Activated naive CD8-positive, alpha-beta T cell treated with anti-CD3 and anti-CD28 coated beads, Interleukin-2, amount 10 ng/mL, durations not matched to agents 7 days and 5 days (primary cell): Measurements from ENCODE around the gene LDB2. TPM values are rescaled to one million over a fixed set of nuclear protein-coding genes. Genes with fewer than 3 reads are reported as not detected.

Experiments
- ATAC-seq: fragments of 150-1000 bp; cut with Tn5 transposase; one replicate; pipeline ENCODE4 v1.10.0; 2021; ENCODE audit warnings: low read depth, moderate library complexity
- POLR2A ChIA-PET: fragments of 350-600 bp; sonication (Branson Sonifier 250); formaldehyde crosslinking; loops from one replicate; lab custom pipeline; 2021; ENCODE audit warnings: antibody characterized with exemption; lab: Charles Lee
- DNase-seq: peaks from one replicate; pipeline ENCODE4 v3.0.0; 2021
- H3K27ac Mint-ChIP-seq: one replicate; pipeline ENCODE4 v1.8.0; 2022; ENCODE audit warnings: mild to moderate bottlenecking, mixed read lengths
- H3K27me3 Mint-ChIP-seq: one replicate; pipeline ENCODE4 v1.8.0; 2022; ENCODE audit warnings: mild to moderate bottlenecking, moderate library complexity, mixed read lengths
- H3K36me3 Mint-ChIP-seq: one replicate; pipeline ENCODE4 v1.8.0; 2021; ENCODE audit warnings: mild to moderate bottlenecking, mixed read lengths
- H3K4me1 Mint-ChIP-seq: one replicate; pipeline ENCODE4 v1.8.0; 2021; ENCODE audit warnings: mixed read lengths
- H3K4me3 Mint-ChIP-seq: one replicate; pipeline ENCODE4 v1.8.0; 2022; ENCODE audit warnings: mild to moderate bottlenecking, moderate library complexity, mixed read lengths
- H3K9me3 Mint-ChIP-seq: one replicate; pipeline ENCODE4 v1.8.0; 2021; ENCODE audit warnings: mixed read lengths
- total RNA-seq, 2 experiments: library from RNA; stranded (reverse); gene quantifications; one replicate each; pipeline ENCODE4 v1.2.3, GENCODE V29; 2021

Gene LDB2
- total RNA-seq, 2 experiments from 2014 or later: not detected

GRCh38 chr4:16824278-16824806, 74.1 kb downstream of the LDB2 start:
- ATAC-seq (no peak), DNase-seq (no peak)
- Mint-ChIP-seq H3K27me3 (peaks cover 4% of the 10 kb centered on the region), H3K9me3 (no peaks in the 10 kb centered on the region), H3K4me1 (no peaks in the 10 kb centered on the region), H3K36me3 (no peaks in the 10 kb centered on the region), H3K27ac (no peak overlapping the region), H3K4me3 (no peak overlapping the region)
- POLR2A ChIA-PET: no interaction called here

GRCh38 chr4:16820329-16820728, 78.1 kb downstream of the LDB2 start:
- DNase-seq (no peak), ATAC-seq (no peak)
- no peak overlapping the region for H3K4me3 Mint-ChIP-seq
- H3K4me1 Mint-ChIP-seq: no peaks in the 10 kb centered on the region
- POLR2A ChIA-PET: no interaction called here
- H3K9me3 Mint-ChIP-seq: no peaks in the 10 kb centered on the region
- H3K36me3 Mint-ChIP-seq: no peaks in the 10 kb centered on the region
- peaks cover 6% of the 10 kb centered on the region for H3K27me3 Mint-ChIP-seq
- no peak overlapping the region for H3K27ac Mint-ChIP-seq

- POLR2A ChIA-PET: no interaction called here
- H3K36me3 Mint-ChIP-seq: no peaks in the 10 kb centered on the region
- no peak for DNase-seq
- peaks cover 6% of the 10 kb centered on the region for H3K27me3 Mint-ChIP-seq
- no peaks in the 10 kb centered on the region for H3K9me3 Mint-ChIP-seq
- H3K4me3 Mint-ChIP-seq: no peak overlapping the region
- no peak for ATAC-seq
- H3K4me1 Mint-ChIP-seq: no peaks in the 10 kb centered on the region
- no peak overlapping the region for H3K27ac Mint-ChIP-seq
Observed at GRCh38 chr4:16819652-16820051, 78.8 kb downstream of the LDB2 start.

GRCh38 chr4:16818005-16818404, 80.4 kb downstream of the LDB2 start:
- peaks cover 6% of the 10 kb centered on the region for H3K27me3 Mint-ChIP-seq

GRCh38 chr4:16817286-16817685, 81.2 kb downstream of the LDB2 start:
- Mint-ChIP-seq H3K4me1 (no peaks in the 10 kb centered on the region), H3K4me3 (no peak overlapping the region), H3K9me3 (no peaks in the 10 kb centered on the region), H3K27ac (no peak overlapping the region), H3K27me3 (peaks cover 6% of the 10 kb centered on the region), H3K36me3 (no peaks in the 10 kb centered on the region)
- ATAC-seq (no peak), DNase-seq (no peak)
- POLR2A ChIA-PET: no interaction called here

More at GRCh38 chr4:16818005-16818404, 80.4 kb downstream of the LDB2 start:
- Mint-ChIP-seq H3K36me3 (no peaks in the 10 kb centered on the region), H3K4me3 (no peak overlapping the region), H3K4me1 (no peaks in the 10 kb centered on the region), H3K27ac (no peak overlapping the region), H3K9me3 (no peaks in the 10 kb centered on the region)
- ATAC-seq (no peak), DNase-seq (no peak)
- POLR2A ChIA-PET: no interaction called here

GRCh38 chr4:16814361-16814760, 84.1 kb downstream of the LDB2 start:
- ATAC-seq (no peak), DNase-seq (no peak)
- no peaks in the 10 kb centered on the region for H3K4me1 Mint-ChIP-seq
- no peak overlapping the region for H3K27ac Mint-ChIP-seq
- POLR2A ChIA-PET: no interaction called here
- H3K36me3 Mint-ChIP-seq: no peaks in the 10 kb centered on the region
- H3K9me3 Mint-ChIP-seq: peaks cover 2% of the 10 kb centered on the region
- no peak overlapping the region for H3K4me3 Mint-ChIP-seq
- H3K27me3 Mint-ChIP-seq: peaks cover 4% of the 10 kb centered on the region

- no peak for DNase-seq
- no peak overlapping the region for H3K4me3 Mint-ChIP-seq
- peaks cover 2% of the 10 kb centered on the region for H3K9me3 Mint-ChIP-seq
- POLR2A ChIA-PET: no interaction called here
- H3K27me3 Mint-ChIP-seq: peaks cover 5% of the 10 kb centered on the region
- ATAC-seq: no peak
- no peaks in the 10 kb centered on the region for H3K36me3 Mint-ChIP-seq
- no peak overlapping the region for H3K27ac Mint-ChIP-seq
- H3K4me1 Mint-ChIP-seq: no peaks in the 10 kb centered on the region
Observed at GRCh38 chr4:16812041-16812440, 86.4 kb downstream of the LDB2 start.

- Mint-ChIP-seq H3K9me3 (peaks cover 2% of the 10 kb centered on the region), H3K27ac (no peak overlapping the region), H3K4me1 (no peaks in the 10 kb centered on the region), H3K27me3 (peaks cover 5% of the 10 kb centered on the region), H3K4me3 (no peak overlapping the region), H3K36me3 (no peaks in the 10 kb centered on the region)
- no peak for DNase-seq
- ATAC-seq: no peak
- POLR2A ChIA-PET: no interaction called here
Observed at GRCh38 chr4:16809943-16810342, 88.5 kb downstream of the LDB2 start.

- DNase-seq (no peak), ATAC-seq (no peak)
- POLR2A ChIA-PET: no interaction called here
- Mint-ChIP-seq H3K36me3 (no peaks in the 10 kb centered on the region), H3K4me1 (no peaks in the 10 kb centered on the region), H3K27me3 (peaks cover 5% of the 10 kb centered on the region), H3K27ac (no peak overlapping the region), H3K9me3 (peaks cover 2% of the 10 kb centered on the region), H3K4me3 (no peak overlapping the region)
Observed at GRCh38 chr4:16809064-16809463, 89.4 kb downstream of the LDB2 start.

GRCh38 chr4:16807355-16807754, 91.1 kb downstream of the LDB2 start:
- Mint-ChIP-seq H3K4me1 (no peaks in the 10 kb centered on the region), H3K27ac (no peak overlapping the region), H3K9me3 (peaks cover 2% of the 10 kb centered on the region), H3K27me3 (peaks cover 5% of the 10 kb centered on the region), H3K36me3 (no peaks in the 10 kb centered on the region), H3K4me3 (no peak overlapping the region)
- no peak for DNase-seq
- POLR2A ChIA-PET: no interaction called here
- no peak for ATAC-seq

GRCh38 chr4:16804581-16804980, 93.9 kb downstream of the LDB2 start:
- no peak overlapping the region for H3K4me3 Mint-ChIP-seq
- ATAC-seq (no peak), DNase-seq (no peak)
- POLR2A ChIA-PET: no interaction called here
- no peaks in the 10 kb centered on the region for H3K36me3 Mint-ChIP-seq
- no peak overlapping the region for H3K27ac Mint-ChIP-seq
- H3K4me1 Mint-ChIP-seq: no peaks in the 10 kb centered on the region
- H3K9me3 Mint-ChIP-seq: no peaks in the 10 kb centered on the region
- peaks cover 5% of the 10 kb centered on the region for H3K27me3 Mint-ChIP-seq

- ATAC-seq (no peak), DNase-seq (no peak)
- H3K27ac Mint-ChIP-seq: no peak overlapping the region
- POLR2A ChIA-PET: no interaction called here
- no peak overlapping the region for H3K4me3 Mint-ChIP-seq
- no peaks in the 10 kb centered on the region for H3K36me3 Mint-ChIP-seq
- H3K9me3 Mint-ChIP-seq: no peaks in the 10 kb centered on the region
- no peaks in the 10 kb centered on the region for H3K4me1 Mint-ChIP-seq
- H3K27me3 Mint-ChIP-seq: no peaks in the 10 kb centered on the region
Observed at GRCh38 chr4:16802044-16802443, 96.4 kb downstream of the LDB2 start.

- Mint-ChIP-seq H3K4me3 (no peak overlapping the region), H3K36me3 (no peaks in the 10 kb centered on the region), H3K4me1 (no peaks in the 10 kb centered on the region), H3K9me3 (no peaks in the 10 kb centered on the region), H3K27me3 (peaks cover 4% of the 10 kb centered on the region), H3K27ac (no peak overlapping the region)
- POLR2A ChIA-PET: no interaction called here
- ATAC-seq (no peak), DNase-seq (no peak)
Observed at GRCh38 chr4:16801356-16801755, 97.1 kb downstream of the LDB2 start.

GRCh38 chr4:16794816-16795445, 103.5 kb downstream of the LDB2 start:
- peaks cover 2% of the 10 kb centered on the region for H3K4me1 Mint-ChIP-seq
- H3K36me3 Mint-ChIP-seq: no peaks in the 10 kb centered on the region
- ATAC-seq (no peak), DNase-seq (no peak)
- H3K27me3 Mint-ChIP-seq: peaks cover 11% of the 10 kb centered on the region
- H3K9me3 Mint-ChIP-seq: no peaks in the 10 kb centered on the region
- POLR2A ChIA-PET: no interaction called here
- H3K4me3 Mint-ChIP-seq: no peak overlapping the region
- no peak overlapping the region for H3K27ac Mint-ChIP-seq
